HG03135 (cell line): ENCODE results near the gene PXYLP1.

Experiments
- ATAC-seq: cut with Tn5 transposase; IDR thresholded peaks from one replicate; pipeline ENCODE4 v1.9.1; 2021; ENCODE audit warnings: mild to moderate bottlenecking, moderate library complexity; ENCODE audit not compliant: unreplicated experiment

Gene PXYLP1

GRCh38 chr3:141248064-141248463 lies 16.4 kb downstream of the PXYLP1 start:
- ATAC-seq = no peak

DNA sequence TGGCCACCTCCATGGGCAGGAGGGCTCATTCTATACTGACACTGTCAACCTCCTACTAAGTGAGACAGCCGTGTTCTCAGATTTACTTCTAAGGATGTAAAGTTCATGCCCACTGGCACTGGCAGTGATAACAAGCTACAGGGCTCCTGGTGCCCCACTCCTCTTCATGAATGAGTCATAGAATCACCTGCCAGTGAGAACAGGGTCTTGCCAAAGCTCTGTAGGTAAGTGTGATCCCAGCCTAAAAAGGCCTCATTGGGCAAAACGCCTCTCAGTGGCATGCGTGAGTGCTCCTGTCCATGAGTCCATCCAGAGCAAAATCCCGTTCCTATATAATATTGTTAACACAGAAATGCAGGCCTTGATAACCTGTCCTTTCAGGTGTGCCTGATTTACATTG lies 17.4 kb downstream of the PXYLP1 start:
- no peak for ATAC-seq

- no peak for ATAC-seq
These were observed 18.7 kb downstream of the PXYLP1 start for GRCh38 chr3:141250342-141250741.

- no peak for ATAC-seq
These were observed 19.2 kb downstream of the PXYLP1 start for GRCh38 chr3:141250828-141251227.

- no peak for ATAC-seq
These were observed 21.7 kb downstream of the PXYLP1 start for GRCh38 chr3:141253326-141253725.

- ATAC-seq = no peak
These were observed 22.2 kb downstream of the PXYLP1 start for GRCh38 chr3:141253811-141254210.

DNA sequence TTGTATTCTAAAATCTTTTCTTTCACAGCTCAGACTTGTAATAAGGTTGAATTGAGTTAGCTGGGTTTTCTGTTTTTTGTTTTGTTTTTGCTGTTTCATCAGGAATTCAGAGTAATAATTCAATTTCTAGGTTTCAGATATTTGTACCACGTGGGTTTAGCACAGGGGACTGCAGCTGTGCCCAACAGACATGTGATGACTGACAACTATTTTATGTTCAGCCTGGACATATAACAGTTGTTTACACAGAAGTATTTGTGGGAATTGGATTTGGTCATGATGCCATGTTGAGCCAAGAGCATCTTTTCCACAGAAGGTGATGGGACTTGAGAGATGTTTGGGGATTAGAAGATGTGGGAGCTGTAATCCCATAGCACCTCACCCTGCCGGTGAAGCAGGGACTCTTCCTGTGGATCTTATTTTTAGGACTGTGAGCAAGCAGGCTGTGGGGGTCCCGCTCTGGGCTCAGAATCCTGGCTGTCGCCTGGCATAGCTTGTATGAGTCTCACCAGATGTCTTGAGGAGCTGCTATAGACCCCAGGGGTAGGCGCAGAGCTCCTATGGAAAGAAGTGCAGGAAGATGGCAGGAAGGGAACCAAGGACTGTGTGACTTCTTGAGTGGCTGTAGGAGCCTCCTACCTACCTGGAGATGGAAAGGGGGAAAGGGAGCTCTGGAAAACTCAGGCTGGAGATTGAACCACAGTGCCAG lies 23.7 kb downstream of the PXYLP1 start:
- ATAC-seq = no peak

GRCh38 chr3:141255846-141256261 lies 24.2 kb downstream of the PXYLP1 start:
- ATAC-seq = no peak

DNA sequence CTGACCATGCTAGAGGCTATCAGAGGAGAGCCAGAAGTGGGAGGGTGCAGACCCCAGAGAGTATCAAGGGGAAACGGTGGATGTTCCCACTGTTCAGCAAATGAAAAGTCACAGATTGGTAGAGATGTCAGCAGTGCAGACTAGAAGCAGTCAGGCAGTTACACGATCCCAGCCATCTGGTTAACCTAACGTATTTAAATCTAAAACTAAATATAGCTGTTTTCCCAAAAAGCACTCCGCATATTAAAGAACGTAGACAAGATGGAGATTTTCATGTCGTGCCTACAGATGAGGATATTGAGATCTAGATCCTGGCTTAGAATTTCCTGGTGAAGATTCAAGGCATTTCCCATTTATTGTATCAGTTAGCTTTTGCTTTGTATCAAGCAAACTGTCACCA lies 25.2 kb downstream of the PXYLP1 start:
- ATAC-seq = no peak

DNA sequence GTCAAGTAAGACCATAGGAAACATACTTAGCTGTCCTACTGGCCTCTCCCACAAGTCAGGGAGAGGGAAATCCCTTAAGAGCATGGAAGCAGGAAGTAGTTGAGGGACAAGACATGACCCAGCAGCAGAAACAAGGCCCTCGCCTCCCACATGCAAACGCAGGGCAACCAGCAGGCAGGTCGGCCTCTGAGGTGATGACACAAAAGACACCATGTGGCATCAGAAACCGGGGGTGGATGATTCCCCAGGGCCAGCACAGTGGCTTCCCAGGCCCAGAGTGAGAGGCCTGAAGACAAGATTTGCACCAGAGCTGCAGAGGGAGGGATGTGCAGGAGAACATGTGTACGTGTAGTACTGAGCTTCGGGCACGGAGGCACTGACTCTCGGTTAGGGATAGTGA lies 26.3 kb downstream of the PXYLP1 start:
- no peak for ATAC-seq

- ATAC-seq = no peak
These were observed 27.3 kb downstream of the PXYLP1 start for GRCh38 chr3:141258973-141259372.

- no peak for ATAC-seq
These were observed 28.4 kb downstream of the PXYLP1 start for GRCh38 chr3:141259821-141260629.

GRCh38 chr3:141260630-141260927 lies 29.0 kb downstream of the PXYLP1 start:
- ATAC-seq = no peak

DNA sequence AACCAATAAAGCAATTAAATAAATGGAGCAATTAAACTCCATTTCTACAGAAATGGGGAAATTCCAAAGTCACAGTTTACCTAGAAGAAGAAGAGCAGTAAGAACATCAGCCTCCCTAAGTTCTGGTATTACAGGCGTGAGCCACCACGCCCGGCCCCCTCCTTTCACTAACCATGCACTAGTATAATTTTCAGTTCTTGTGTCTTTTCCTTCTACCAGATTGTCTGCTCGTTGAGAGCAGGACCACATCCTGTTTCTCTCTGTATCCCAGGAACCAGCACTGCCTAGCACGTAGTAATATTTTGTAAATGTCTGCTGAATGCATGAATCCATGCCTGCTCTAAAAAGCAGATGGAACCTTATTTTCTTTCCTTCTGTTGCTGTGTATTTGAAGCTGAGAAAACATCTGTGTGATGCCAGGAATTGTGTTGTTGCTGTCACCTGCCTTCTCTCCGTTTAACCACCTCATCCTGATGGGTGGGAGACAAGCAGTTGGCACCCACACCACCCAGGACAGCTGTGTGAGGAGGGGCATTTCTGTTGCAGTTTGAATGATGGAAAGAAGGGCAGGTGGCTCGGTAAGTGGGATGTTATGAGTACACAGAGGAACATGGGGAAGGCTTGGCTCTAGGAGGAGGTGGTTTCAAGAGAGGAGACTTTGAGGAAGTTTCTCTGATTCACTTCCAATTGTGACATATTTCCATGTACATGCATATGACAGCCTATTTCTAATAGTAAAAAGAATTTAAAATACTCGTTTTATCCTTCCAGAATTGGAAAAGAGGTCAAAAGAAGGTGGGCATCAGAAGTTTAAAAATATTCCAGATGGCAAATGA lies 30.1 kb downstream of the PXYLP1 start:
- no peak for ATAC-seq

DNA sequence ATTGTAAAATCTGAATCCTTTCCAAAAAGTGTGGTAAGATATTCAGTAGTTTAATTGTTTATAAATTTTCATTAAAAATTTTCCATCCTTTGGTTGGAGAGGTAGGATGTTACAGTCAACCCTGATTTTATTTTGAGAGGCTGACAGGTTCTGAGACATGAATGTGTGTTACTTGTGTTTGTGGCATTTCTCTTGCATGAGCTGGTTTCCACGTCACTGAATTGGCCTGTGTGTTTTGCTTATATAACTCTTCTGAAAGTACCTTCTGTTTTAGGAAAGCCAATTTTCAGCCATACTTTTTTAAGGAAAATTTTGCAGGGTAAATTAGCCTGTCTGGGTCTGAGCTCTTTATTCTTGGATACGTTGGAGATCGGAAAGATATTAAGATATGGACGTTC lies 30.7 kb downstream of the PXYLP1 start:
- no peak for ATAC-seq

DNA sequence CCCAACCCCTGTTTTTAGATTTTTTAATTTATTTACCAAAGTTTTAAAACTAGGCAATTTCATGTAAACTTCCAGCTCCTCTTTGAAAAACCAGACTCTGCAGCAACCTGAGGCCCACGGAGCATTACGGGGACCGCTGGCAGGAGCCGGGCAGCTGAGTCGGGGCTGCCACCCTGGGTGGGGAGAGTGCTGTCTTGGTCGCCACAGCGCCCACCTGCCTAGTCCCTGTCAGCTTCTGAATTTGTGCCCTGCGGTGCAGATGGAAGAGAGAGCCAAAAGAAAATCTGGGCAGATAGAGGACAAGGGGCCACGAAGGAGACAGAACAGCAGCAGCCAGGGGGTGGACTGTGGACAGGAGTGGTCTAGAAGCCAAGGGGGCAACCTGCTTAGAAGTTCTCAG lies 34.6 kb downstream of the PXYLP1 start:
- no peak for ATAC-seq

DNA sequence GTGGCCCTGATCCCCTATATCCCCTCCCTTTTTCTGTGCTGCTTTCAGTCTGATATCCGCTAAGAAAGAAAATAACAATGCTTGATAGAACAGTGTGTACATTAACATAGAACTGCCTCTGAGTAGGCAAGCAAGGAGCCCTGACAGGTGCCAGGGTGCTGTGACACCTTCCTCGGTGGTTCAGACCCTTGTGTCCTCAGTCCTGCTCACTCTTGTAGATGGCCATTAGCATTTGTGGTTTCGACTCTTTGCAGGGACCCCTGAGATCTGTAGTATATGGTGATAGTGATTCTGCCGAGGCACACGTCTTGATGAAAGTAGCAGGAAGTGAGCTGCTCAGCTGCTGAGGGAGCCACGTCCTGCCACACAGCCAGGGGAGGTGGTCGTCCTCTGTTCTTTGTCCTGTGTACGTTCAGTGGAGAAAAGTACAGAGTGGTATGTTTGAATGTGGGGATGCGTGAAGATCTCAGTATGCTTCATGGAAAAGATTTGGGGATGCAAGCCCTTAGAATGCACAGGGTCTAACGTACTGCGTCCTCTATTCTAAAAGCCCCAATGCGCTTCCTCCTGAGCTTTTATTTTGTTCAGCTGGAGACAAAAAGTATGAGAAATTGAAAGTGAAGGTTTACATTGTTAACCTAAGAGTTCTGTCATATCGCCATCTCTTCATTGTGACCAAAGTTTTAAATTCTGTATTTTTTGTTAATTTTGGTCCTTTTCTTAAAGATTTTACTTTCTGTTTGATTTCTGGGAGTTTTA lies 35.4 kb downstream of the PXYLP1 start:
- peak; percentile 85 for ATAC-seq

DNA sequence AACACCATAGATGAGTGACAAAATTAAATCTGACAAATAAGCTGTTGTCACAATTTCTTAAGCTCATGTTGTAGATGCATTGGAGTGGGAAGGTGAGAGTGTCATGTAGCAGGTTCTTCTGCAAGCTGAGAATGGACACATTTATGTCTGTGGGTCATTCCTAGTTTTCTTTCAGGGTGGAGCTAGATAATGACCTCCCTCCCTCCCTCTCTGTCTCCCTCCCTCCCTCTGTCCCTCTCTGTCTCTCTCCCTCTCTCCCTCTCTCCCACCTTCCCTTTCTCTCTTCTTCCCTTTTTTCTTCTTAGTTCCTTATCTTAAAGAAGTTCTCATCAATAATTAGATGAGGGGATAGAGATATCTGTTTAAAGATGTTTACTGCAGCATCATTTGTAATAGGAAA lies 36.0 kb downstream of the PXYLP1 start:
- ATAC-seq = no peak

- ATAC-seq = no peak
These were observed 36.7 kb downstream of the PXYLP1 start for GRCh38 chr3:141268306-141268705.

DNA sequence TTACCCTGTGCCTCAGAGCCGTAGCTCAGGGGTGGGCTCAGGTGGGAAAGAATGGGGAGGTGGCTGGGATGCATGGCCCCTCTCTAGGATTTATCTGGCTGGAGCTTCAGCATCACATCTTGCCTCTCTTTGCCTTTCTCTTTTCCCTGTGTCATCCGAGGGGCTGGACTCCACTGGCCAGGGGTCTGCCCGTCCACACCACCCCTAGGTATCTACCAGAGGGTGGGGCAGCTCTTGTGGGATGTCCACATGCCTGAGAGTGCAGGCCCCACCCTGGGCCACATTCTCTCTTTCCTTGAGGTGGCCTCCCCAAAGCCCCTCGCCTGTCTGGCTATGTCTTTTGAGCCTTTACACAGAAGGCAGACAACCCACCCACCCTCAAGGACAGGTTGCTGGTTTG lies 37.2 kb downstream of the PXYLP1 start:
- ATAC-seq = no peak

DNA sequence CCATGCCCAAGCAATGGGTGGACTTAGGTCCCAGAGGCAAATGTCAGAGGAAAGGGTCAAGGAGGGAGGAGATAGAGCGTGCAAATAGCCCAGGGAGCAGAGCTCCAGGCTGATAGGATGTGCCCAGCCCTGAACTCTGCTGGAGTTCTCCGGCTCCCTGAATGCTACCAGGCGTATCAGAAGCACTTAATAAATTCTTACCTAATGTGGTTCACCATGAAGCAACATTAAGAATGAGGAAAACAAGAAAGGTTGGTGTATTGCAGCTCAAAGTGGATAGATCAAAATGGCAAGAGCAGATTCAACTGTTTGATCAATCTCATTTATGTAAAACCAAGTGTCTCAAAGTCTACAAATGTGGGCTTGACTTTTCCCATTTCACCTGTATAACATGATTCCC lies 38.3 kb downstream of the PXYLP1 start:
- no peak for ATAC-seq
